ENCODE results near the gene ZNHIT2. TPM values are rescaled to one million over a fixed set of nuclear protein-coding genes. Genes with fewer than 3 reads are reported as not detected.

ZNHIT2 gene
- total RNA-seq, 1 experiment from 2014 or later = 48.2 TPM

DNA sequence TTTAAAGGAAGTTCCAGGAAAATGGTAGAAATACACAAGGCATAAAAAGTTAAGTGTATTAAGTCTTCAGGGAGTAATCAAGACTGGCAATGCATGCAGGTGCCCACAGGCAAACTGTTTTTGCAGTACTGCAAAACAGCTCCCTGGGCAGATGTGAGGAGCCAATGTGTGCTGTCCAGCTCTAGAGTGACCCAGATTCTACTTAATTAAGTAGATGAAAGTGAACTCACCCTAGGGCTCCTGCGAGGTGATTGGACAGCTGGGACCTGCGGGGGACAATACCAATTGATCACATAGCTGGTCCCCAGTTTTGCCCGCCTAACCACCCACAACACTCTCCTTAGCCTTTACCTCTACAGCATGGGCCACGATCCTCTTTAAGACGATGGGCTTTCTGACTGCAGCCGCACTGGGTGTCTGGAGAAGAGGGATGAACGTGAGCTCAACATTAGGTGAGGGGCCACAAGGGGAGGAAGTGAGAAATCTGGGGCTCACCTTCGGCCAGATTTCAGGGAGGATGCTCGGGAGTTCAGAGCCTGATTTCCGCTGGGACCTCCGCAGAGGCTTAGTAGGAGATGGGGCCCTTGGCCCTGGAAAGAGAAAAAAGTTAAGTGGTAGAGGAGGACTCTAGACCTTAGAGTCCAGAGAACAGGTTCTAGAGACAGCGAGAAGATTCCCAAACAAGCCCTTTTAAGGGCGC lies 34.2 kb downstream of the ZNHIT2 start:
- peaks cover 21% of the 10 kb centered on the region for H3K4me1 ChIP-seq (ENCODE audit: insufficient read depth, low read length)
- H4K20me1 ChIP-seq (ENCODE audit: low read length) = no peaks in the 10 kb centered on the region
- H3K9me3 ChIP-seq (ENCODE audit: low read length) = no peaks in the 10 kb centered on the region
- DNase-seq (no peak), ATAC-seq (peak; percentile 2; the same call in 1 of the 2 replicates)
- no peaks in the 10 kb centered on the region for H3F3A ChIP-seq (ENCODE audit: low read length, unreplicated experiment)
- BruUV-seq (replicated peaks) = TSS peak; percentile 63
- POLR2A ChIA-PET (ENCODE audit: unreplicated experiment) = interaction anchor here (0.6 kb wide), 1 partner anchor 39 kb away, joined by 3 read pairs; the partner anchor contains the start of gene FAU
- no peaks in the 10 kb centered on the region for H3K27me3 ChIP-seq (ENCODE audit: low read length)
- peaks cover 43% of the 10 kb centered on the region for H3K36me3 ChIP-seq (ENCODE audit: low read depth, low read length)
- peak overlapping the region; percentile 91 for H3K4me2 ChIP-seq (ENCODE audit: low read length)
- no peaks in the 10 kb centered on the region for H3K9me2 ChIP-seq (replicated peaks; ENCODE audit: low read length)
- peak overlapping the region; percentile 82 for H2AFZ ChIP-seq (ENCODE audit: low read length)
- H3K27ac ChIP-seq (ENCODE audit: low read length) = peak overlapping the region; percentile 63
- intact Hi-C loops (cut with micrococcal nuclease) = no loop called here
- peak overlapping the region; percentile 96 for H3K9ac ChIP-seq (ENCODE audit: low read length)
- H3K4me3 ChIP-seq (ENCODE audit: low read length) = peak overlapping the region; percentile 89
- CTCF ChIA-PET = interaction anchor here (0.6 kb wide), 1 partner anchor 239 kb away, joined by 3 read pairs; no protein-coding TSS in a partner anchor
- TF ChIP-seq EZH2phosphoT487 (IDR thresholded peaks at IDR 0.05; ENCODE audit: borderline replicate concordance, low read length) (no peak), EZH2 (IDR thresholded peaks at IDR 0.05; ENCODE audit: low read length, unreplicated experiment) (no peak)
- TF ChIP-seq, protein P1, sequence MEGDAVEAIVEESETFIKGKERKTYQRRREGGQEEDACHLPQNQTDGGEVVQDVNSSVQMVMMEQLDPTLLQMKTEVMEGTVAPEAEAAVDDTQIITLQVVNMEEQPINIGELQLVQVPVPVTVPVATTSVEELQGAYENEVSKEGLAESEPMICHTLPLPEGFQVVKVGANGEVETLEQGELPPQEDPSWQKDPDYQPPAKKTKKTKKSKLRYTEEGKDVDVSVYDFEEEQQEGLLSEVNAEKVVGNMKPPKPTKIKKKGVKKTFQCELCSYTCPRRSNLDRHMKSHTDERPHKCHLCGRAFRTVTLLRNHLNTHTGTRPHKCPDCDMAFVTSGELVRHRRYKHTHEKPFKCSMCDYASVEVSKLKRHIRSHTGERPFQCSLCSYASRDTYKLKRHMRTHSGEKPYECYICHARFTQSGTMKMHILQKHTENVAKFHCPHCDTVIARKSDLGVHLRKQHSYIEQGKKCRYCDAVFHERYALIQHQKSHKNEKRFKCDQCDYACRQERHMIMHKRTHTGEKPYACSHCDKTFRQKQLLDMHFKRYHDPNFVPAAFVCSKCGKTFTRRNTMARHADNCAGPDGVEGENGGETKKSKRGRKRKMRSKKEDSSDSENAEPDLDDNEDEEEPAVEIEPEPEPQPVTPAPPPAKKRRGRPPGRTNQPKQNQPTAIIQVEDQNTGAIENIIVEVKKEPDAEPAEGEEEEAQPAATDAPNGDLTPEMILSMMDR (conservative IDR thresholded peaks at IDR 0.05; ENCODE audit: low read depth, low read length) = no peak
- H3K79me2 ChIP-seq (ENCODE audit: low read length) = peaks cover 71% of the 10 kb centered on the region

DNA sequence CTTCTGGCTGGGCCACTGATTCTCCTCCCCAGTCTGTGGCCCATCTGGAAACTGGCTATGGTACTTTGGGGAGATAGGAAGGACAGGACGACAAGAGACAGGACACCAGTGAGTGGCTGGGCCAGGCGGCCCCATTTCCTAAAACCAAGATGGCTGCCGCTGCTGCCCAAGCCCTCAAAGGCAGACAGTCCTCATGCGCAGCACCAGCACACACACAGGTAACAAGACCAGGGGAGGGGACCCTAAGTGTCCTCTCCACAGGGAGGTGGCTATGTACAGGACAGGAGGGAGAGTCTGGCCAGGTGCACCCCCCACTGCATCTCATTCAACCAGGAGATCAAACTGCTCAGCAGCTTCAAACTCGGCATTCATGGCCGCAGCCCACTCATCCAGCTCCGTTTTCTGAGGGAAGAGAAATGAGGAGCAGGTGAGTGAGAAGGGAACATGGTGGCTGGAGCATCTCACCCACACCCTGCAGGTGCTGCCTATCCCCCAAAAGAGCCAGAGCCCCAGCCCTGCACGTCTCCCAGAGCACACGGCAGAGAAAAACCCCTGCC lies 38.6 kb downstream of the ZNHIT2 start:
- H3K36me3 ChIP-seq (ENCODE audit: low read depth, low read length) = peaks cover 41% of the 10 kb centered on the region
- no peak overlapping the region for H3K9ac ChIP-seq (ENCODE audit: low read length)
- H4K20me1 ChIP-seq (ENCODE audit: low read length) = no peaks in the 10 kb centered on the region
- ATAC-seq (no peak), DNase-seq (no peak)
- H3K27me3 ChIP-seq (ENCODE audit: low read length) = no peaks in the 10 kb centered on the region
- no peaks in the 10 kb centered on the region for H3F3A ChIP-seq (ENCODE audit: low read length, unreplicated experiment)
- peaks cover 64% of the 10 kb centered on the region for H3K79me2 ChIP-seq (ENCODE audit: low read length)
- CTCF ChIA-PET = no interaction called here
- BruUV-seq (replicated peaks) = no TSS peak
- H3K9me3 ChIP-seq (ENCODE audit: low read length) = no peaks in the 10 kb centered on the region
- H3K27ac ChIP-seq (ENCODE audit: low read length) = no peak overlapping the region
- H3K4me3 ChIP-seq (ENCODE audit: low read length) = no peak overlapping the region
- no peak overlapping the region for H2AFZ ChIP-seq (ENCODE audit: low read length)
- H3K4me1 ChIP-seq (ENCODE audit: insufficient read depth, low read length) = peaks cover 12% of the 10 kb centered on the region
- POLR2A ChIA-PET (ENCODE audit: unreplicated experiment) = interaction anchor here (0.6 kb wide), 1 partner anchor 43 kb away, joined by 3 read pairs; the partner anchor contains the start of genes FAU and MRPL49
- intact Hi-C loops (cut with micrococcal nuclease) = loop anchor here (1.0 to 5.0 kb wide), 2 partner anchors 52 to 67 kb away; partner anchors contain the start of genes ARL2 and SNX15
- H3K9me2 ChIP-seq (replicated peaks; ENCODE audit: low read length) = no peaks in the 10 kb centered on the region
- TF ChIP-seq EZH2phosphoT487 (IDR thresholded peaks at IDR 0.05; ENCODE audit: borderline replicate concordance, low read length) (no peak), EZH2 (IDR thresholded peaks at IDR 0.05; ENCODE audit: low read length, unreplicated experiment) (no peak)
- H3K4me2 ChIP-seq (ENCODE audit: low read length) = no peak overlapping the region

DNA sequence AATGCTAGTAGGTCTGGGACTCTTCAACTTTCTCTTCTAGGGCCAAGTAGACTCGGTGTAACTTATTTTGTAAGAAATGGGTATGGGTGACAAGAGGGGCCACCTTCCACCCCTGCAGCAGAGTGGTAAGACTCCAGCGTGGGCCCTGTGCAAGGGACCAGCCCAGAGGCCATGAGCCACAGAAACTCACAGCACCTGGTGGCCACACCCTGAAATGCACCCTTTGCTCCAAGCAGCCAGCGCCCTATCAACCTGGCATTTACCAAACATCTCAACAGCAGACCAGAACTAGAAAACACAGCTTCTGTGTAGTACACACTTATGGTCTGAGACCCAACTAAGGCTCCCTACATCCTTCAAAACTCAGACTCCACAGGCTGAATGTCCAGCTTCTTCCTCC lies 39.4 kb downstream of the ZNHIT2 start:
- H3K9ac ChIP-seq (ENCODE audit: low read length) = no peak overlapping the region
- peaks cover 57% of the 10 kb centered on the region for H3K79me2 ChIP-seq (ENCODE audit: low read length)
- H3K4me1 ChIP-seq (ENCODE audit: insufficient read depth, low read length) = peaks cover 12% of the 10 kb centered on the region
- TF ChIP-seq, protein P1 (conservative IDR thresholded peaks at IDR 0.05; ENCODE audit: low read depth, low read length) = peak; percentile 77
- no peak for TF ChIP-seq EZH2 (IDR thresholded peaks at IDR 0.05; ENCODE audit: low read length, unreplicated experiment)
- no peak overlapping the region for H3K27ac ChIP-seq (ENCODE audit: low read length)
- H3K9me3 ChIP-seq (ENCODE audit: low read length) = no peaks in the 10 kb centered on the region
- no TSS peak for BruUV-seq (replicated peaks)
- peak; percentile 92 for ATAC-seq
- no peak overlapping the region for H3K4me3 ChIP-seq (ENCODE audit: low read length)
- no peak overlapping the region for H3K4me2 ChIP-seq (ENCODE audit: low read length)
- H3K9me2 ChIP-seq (replicated peaks; ENCODE audit: low read length) = no peaks in the 10 kb centered on the region
- no peaks in the 10 kb centered on the region for H3K27me3 ChIP-seq (ENCODE audit: low read length)
- peak; percentile 69 for DNase-seq
- no peaks in the 10 kb centered on the region for H4K20me1 ChIP-seq (ENCODE audit: low read length)
- ChIA-PET CTCF (no interaction called here), POLR2A (ENCODE audit: unreplicated experiment) (no interaction called here)
- H2AFZ ChIP-seq (ENCODE audit: low read length) = no peak overlapping the region
- intact Hi-C loops (cut with micrococcal nuclease) = loop anchor here (1.0 to 5.0 kb wide), 2 partner anchors 51 to 66 kb away; partner anchors contain the start of genes ARL2 and SNX15
- peaks cover 41% of the 10 kb centered on the region for H3K36me3 ChIP-seq (ENCODE audit: low read depth, low read length)
- no peaks in the 10 kb centered on the region for H3F3A ChIP-seq (ENCODE audit: low read length, unreplicated experiment)
